OCI-LY3 (cell line): Measurements from ENCODE around the gene ZSCAN31.

Experiments used
- CTCF ChIP-seq: fragments of 200-600, 300-600 bp; sonication (generic); IDR thresholded peaks from 2 replicates; pipeline ENCODE4 v1.5.1; 2014; ENCODE audit warnings: antibody characterized with exemption, low read length, low read depth
- EZH2phosphoT487 ChIP-seq: fragments of 200-600 bp; shearing (Covaris generic); IDR thresholded peaks from 2 replicates; pipeline ENCODE4 v1.6.1; 2018; ENCODE audit warnings: antibody characterized with exemption, mixed run types, low read depth

- TF ChIP-seq CTCF (no peak), EZH2phosphoT487 (no peak)
Measured at GRCh38 chr6:28380381-28380780, 44.4 kb upstream of the ZSCAN31 start.
